Measurements from ENCODE around the gene HFE. TPM values are rescaled to one million over a fixed set of nuclear protein-coding genes. Genes with fewer than 3 reads are reported as not detected.
A peak's percentile ranks its signal among the peaks of the same experiment; 100 is the strongest.

The HFE gene
- total and polyA plus RNA-seq, 2 of the 13 experiments (the other 11 are each of a cell fraction or from before 2014, with no cell fraction given), result 3.7 to 6.3 TPM

GRCh38 chr6:26043384-26044139 is 43.7 kb upstream of the HFE start (continued):
- 0 out of 2 replicates have a peak, but pooled peaks have one; percentile 22 for TF ChIP-seq ZBED4 (CRISPR knock-in tag; IDR thresholded peaks at IDR 0.05; ENCODE audit: borderline replicate concordance)
- no peak; the same call in 1 of the 2 replicates for TF ChIP-seq KAT7 (CRISPR knock-in tag; IDR thresholded peaks at IDR 0.05; ENCODE audit: borderline replicate concordance)
- TF ChIP-seq HNF4A (CRISPR knock-in tag; IDR thresholded peaks at IDR 0.05), result no peak
- peak; percentile 19; the same call in 1 of the 2 replicates for TF ChIP-seq FOXP4 (CRISPR knock-in tag; IDR thresholded peaks at IDR 0.05)
- TF ChIP-seq ZNF143 (CRISPR knock-in tag; IDR thresholded peaks at IDR 0.05), result no peak
- no peak; the same call in 1 of the 2 replicates for TF ChIP-seq FLYWCH1 (CRISPR knock-in tag; IDR thresholded peaks at IDR 0.05)
- TF ChIP-seq FOXK1 (CRISPR knock-in tag; IDR thresholded peaks at IDR 0.05; ENCODE audit: borderline replicate concordance, low read depth), result peak; percentile 67; the same call in 1 of the 2 replicates
- TF ChIP-seq ZNF484 (CRISPR knock-in tag; IDR thresholded peaks at IDR 0.05; ENCODE audit: borderline replicate concordance, low read depth), result no peak
- no peak for TF ChIP-seq MLX (CRISPR knock-in tag; IDR thresholded peaks at IDR 0.05)
- no peak for TF ChIP-seq ZNF329 (CRISPR knock-in tag; IDR thresholded peaks at IDR 0.05; ENCODE audit: low read depth)
- TF ChIP-seq TARDBP (CRISPR knock-in tag; IDR thresholded peaks at IDR 0.05), result no peak
- TF ChIP-seq TFE3 (CRISPR knock-in tag; IDR thresholded peaks at IDR 0.05), result peak; percentile 19; the same call in 1 of the 2 replicates
- TF ChIP-seq CC2D1A (CRISPR knock-in tag; IDR thresholded peaks at IDR 0.05), result no peak
- TF ChIP-seq BATF2 (CRISPR knock-in tag; IDR thresholded peaks at IDR 0.05), result no peak
- no peak for TF ChIP-seq SP4 (CRISPR knock-in tag; IDR thresholded peaks at IDR 0.05)
- 0 out of 2 replicates have a peak, but pooled peaks have one; percentile 34 for TF ChIP-seq KMT2B (CRISPR knock-in tag; IDR thresholded peaks at IDR 0.05)
- TF ChIP-seq RELA (CRISPR knock-in tag; IDR thresholded peaks at IDR 0.05), result no peak
- no peak for TF ChIP-seq ZBTB2 (CRISPR knock-in tag; IDR thresholded peaks at IDR 0.05; ENCODE audit: low read depth)
- TF ChIP-seq HHEX (CRISPR knock-in tag; IDR thresholded peaks at IDR 0.05), result no peak
- no peak for TF ChIP-seq ZNF724P (CRISPR knock-in tag; IDR thresholded peaks at IDR 0.05; ENCODE audit: borderline replicate concordance)
